HG02981 (cell line): ENCODE measurements around the gene APOA5.

ENCODE experiments used
- ATAC-seq: cut with Tn5 transposase; IDR thresholded peaks from one replicate; pipeline ENCODE4 v1.9.1; 2021; ENCODE audit warnings: mild to moderate bottlenecking, moderate library complexity; ENCODE audit not compliant: unreplicated experiment

The APOA5 gene

GRCh38 chr11:116828632-116829524, 37.2 kb upstream of the APOA5 start:
- ATAC-seq, result no peak

- no peak for ATAC-seq
Observed at GRCh38 chr11:116827461-116827860, 35.8 kb upstream of the APOA5 start.

- ATAC-seq, result no peak
Observed at GRCh38 chr11:116826751-116827431, 35.2 kb upstream of the APOA5 start.

GRCh38 chr11:116825854-116826750, 34.4 kb upstream of the APOA5 start:
- no peak for ATAC-seq

- ATAC-seq, result no peak
Observed at GRCh38 chr11:116825434-116825833, 33.8 kb upstream of the APOA5 start.

GRCh38 chr11:116823031-116823843, 31.6 kb upstream of the APOA5 start, which contains the start of gene APOA4:
APOA4 (minus strand) TSS chr11:116823304; CDS start chr11:116823191, 113 bp downstream.
- no peak for ATAC-seq

- no peak for ATAC-seq
Observed at GRCh38 chr11:116822575-116822974, 30.9 kb upstream of the APOA5 start.

- ATAC-seq, result no peak
Observed at GRCh38 chr11:116821050-116821918, 29.6 kb upstream of the APOA5 start.

GRCh38 chr11:116819049-116819448, 27.4 kb upstream of the APOA5 start:
- no peak for ATAC-seq

- no peak for ATAC-seq
Observed at GRCh38 chr11:116814502-116814901, 22.8 kb upstream of the APOA5 start.

- ATAC-seq, result no peak
Observed at GRCh38 chr11:116813781-116814471, 22.2 kb upstream of the APOA5 start.

GRCh38 chr11:116813170-116813569, 21.5 kb upstream of the APOA5 start:
- ATAC-seq, result no peak

- no peak for ATAC-seq
Observed at GRCh38 chr11:116812109-116812508, 20.4 kb upstream of the APOA5 start.

- ATAC-seq, result no peak
Observed at GRCh38 chr11:116811194-116811593, 19.5 kb upstream of the APOA5 start.

- no peak for ATAC-seq
Observed at GRCh38 chr11:116808262-116809175, 16.8 kb upstream of the APOA5 start.

- ATAC-seq, result no peak
Observed at GRCh38 chr11:116807601-116808261, 16.1 kb upstream of the APOA5 start.

- no peak for ATAC-seq
Observed at GRCh38 chr11:116804001-116804400, 12.3 kb upstream of the APOA5 start.
